CD4-positive, alpha-beta T cell (primary cell): ENCODE data around the gene GRB2. TPM values are rescaled to one million over a fixed set of nuclear protein-coding genes. Genes with fewer than 3 reads are reported as not detected.
A peak's percentile ranks its signal among the peaks of the same experiment; 100 is the strongest.

Experiments
- ATAC-seq: fragments of 200-7000 bp; cut with Tn5 transposase; one replicate; pipeline ENCODE4 v1.10.0; 2022; ENCODE audit warnings: mild to moderate bottlenecking; ENCODE audit not compliant: poor library complexity
- CTCF ChIA-PET: fragments of 350-600 bp; sonication (Branson Sonifier 250); formaldehyde crosslinking; loops from one replicate; lab custom pipeline; 2021; ENCODE audit warnings: antibody characterized with exemption, inconsistent platforms; lab: Charles Lee
- POLR2A ChIA-PET: fragments of 350-600 bp; sonication (Branson Sonifier 250); formaldehyde crosslinking; loops from one replicate; lab custom pipeline; 2021; ENCODE audit warnings: antibody characterized with exemption, inconsistent platforms; lab: Charles Lee
- DNase-seq, 14 experiments: peaks; one replicate each; pipeline ENCODE4 v3.0.0-alpha.2; 2013 to 2020; ENCODE audit warnings: mixed read lengths in 2 of 14
- H3K27ac ChIP-seq, 2 donors: one replicate each; pipeline versions ENCODE4 v1.5.1 to v1.7.0; 2013; ENCODE audit warnings: low read length in 2 of 2, low read depth in 1 of 2, mild to moderate bottlenecking in 1 of 2
- H3K27me3 ChIP-seq, 2 experiments: 1 replicate in 1 of 2; 2 replicates in 1 of 2; pipeline versions ENCODE4 v1.6.1 to v1.7.0; 2013; ENCODE audit warnings: low read length in 2 of 2, control low read depth in 1 of 2, mild to moderate bottlenecking in 1 of 2, moderate library complexity in 1 of 2; ENCODE audit not compliant: insufficient read depth in 2 of 2, control insufficient read depth in 1 of 2
- H3K36me3 ChIP-seq: one replicate; pipeline ENCODE4 v1.6.1; 2013; ENCODE audit warnings: low read length, control low read depth; ENCODE audit not compliant: insufficient read depth
- H3K4me1 ChIP-seq: one replicate; pipeline ENCODE4 v1.6.1; 2013; ENCODE audit warnings: low read length, control low read depth; ENCODE audit not compliant: insufficient read depth
- H3K4me3 ChIP-seq: one replicate; pipeline ENCODE4 v1.5.1; 2013; ENCODE audit warnings: mild to moderate bottlenecking, low read length, moderate library complexity
- H3K9me3 ChIP-seq, 2 experiments: 1 replicate in 1 of 2; 2 replicates in 1 of 2; pipeline versions ENCODE4 v1.6.1 to v1.7.0; 2013; ENCODE audit warnings: low read length in 2 of 2, mild to moderate bottlenecking in 2 of 2, control low read depth in 1 of 2, moderate library complexity in 1 of 2; ENCODE audit not compliant: control insufficient read depth in 1 of 2, insufficient read depth in 1 of 2
- H3K27ac Mint-ChIP-seq: one replicate; pipeline ENCODE4 v1.8.0; 2020; ENCODE audit warnings: mixed read lengths
- H3K27me3 Mint-ChIP-seq: one replicate; pipeline ENCODE4 v1.8.0; 2021; ENCODE audit warnings: mixed read lengths
- H3K36me3 Mint-ChIP-seq: one replicate; pipeline ENCODE4 v1.8.0; 2021; ENCODE audit warnings: low read depth, mixed read lengths
- H3K4me1 Mint-ChIP-seq: one replicate; pipeline ENCODE4 v1.8.0; 2021; ENCODE audit warnings: low read depth, mixed read lengths
- H3K4me3 Mint-ChIP-seq: one replicate; pipeline ENCODE4 v1.8.0; 2020; ENCODE audit warnings: mild to moderate bottlenecking, mixed read lengths
- H3K9me3 Mint-ChIP-seq: one replicate; pipeline ENCODE4 v1.8.0; 2020; ENCODE audit warnings: mixed read lengths
- intact Hi-C, 2 experiments: fragments of 100-400 bp; cut with DNase I in 1 of 2; cut with micrococcal nuclease in 1 of 2; formaldehyde crosslinking; loops; one replicate each; pipeline versions ENCODE4 v1.15.1 to v1.9.0; 2023 to 2025; cut with DNase I, micrococcal nuclease
- total RNA-seq, 174 experiments: library from RNA in 2 of 174; stranded (reverse) in 2 of 174; gene quantifications; one replicate each; pipeline ENCODE4 v1.2.3 and lab custom pipeline; 2021 to 2026
- TF ChIP-seq, protein P1 (sequence below): fragments of 200-600 bp; IDR thresholded peaks from one replicate; pipeline ENCODE4 v1.8.0; 2022; ENCODE audit warnings: antibody characterized with exemption, mild to moderate bottlenecking

Gene GRB2
- total RNA-seq, 2 experiments from 2014 or later: 88.8 to 92.6 TPM

DNA sequence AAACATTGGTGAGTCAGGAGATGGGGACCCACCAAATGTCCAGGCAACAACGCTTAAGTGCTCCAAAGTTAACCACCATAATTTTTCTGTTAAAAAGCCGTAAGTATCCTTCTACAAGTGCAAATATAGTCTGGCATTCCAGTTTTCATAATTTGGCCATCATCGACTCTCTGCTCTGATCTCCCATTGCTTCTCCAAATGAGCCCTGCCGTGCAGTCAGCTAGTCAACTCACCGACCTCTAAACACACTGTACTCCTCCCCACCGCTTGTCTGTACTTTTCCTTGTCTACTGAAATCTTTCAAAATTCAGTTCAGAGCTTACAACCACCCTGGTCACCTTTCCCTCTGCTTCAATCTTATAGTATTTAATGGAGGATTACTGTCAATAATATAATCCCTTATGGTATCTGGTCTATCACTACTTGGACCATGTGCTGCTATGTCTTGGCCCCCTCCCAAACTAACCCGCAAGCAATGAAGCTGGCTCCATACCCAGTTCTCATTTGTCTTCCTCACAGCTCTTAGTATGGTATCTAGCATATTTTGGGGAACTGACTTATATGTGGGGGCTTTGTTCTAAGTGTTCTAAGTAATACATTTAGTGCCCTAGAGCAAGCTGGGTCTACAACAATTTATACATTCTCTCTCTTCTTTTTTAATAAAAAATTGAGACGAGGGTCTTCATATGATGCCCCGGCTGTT is 63.5 kb downstream of the GRB2 start:
- ATAC-seq (no peak), DNase-seq (no peak)
- ChIA-PET CTCF (interaction anchor here (0.6 to 1.4 kb wide), 4 partner anchors 19 to 574 kb away, joined by 3 to 4 read pairs (median 4); partner anchors contain the start of gene MIF4GD), POLR2A (interaction anchor here (0.8 to 1.2 kb wide), 3 partner anchors 55 to 80 kb away, joined by 3 to 4 read pairs (median 3); partner anchors contain the start of genes GGA3, GRB2 and MRPS7)
- no peaks in the 10 kb centered on the region for H3K36me3 ChIP-seq
- TF ChIP-seq, protein P1, sequence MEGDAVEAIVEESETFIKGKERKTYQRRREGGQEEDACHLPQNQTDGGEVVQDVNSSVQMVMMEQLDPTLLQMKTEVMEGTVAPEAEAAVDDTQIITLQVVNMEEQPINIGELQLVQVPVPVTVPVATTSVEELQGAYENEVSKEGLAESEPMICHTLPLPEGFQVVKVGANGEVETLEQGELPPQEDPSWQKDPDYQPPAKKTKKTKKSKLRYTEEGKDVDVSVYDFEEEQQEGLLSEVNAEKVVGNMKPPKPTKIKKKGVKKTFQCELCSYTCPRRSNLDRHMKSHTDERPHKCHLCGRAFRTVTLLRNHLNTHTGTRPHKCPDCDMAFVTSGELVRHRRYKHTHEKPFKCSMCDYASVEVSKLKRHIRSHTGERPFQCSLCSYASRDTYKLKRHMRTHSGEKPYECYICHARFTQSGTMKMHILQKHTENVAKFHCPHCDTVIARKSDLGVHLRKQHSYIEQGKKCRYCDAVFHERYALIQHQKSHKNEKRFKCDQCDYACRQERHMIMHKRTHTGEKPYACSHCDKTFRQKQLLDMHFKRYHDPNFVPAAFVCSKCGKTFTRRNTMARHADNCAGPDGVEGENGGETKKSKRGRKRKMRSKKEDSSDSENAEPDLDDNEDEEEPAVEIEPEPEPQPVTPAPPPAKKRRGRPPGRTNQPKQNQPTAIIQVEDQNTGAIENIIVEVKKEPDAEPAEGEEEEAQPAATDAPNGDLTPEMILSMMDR: no peak
- Mint-ChIP-seq H3K27ac (peak overlapping the region; percentile 85), H3K36me3 (peaks cover 4% of the 10 kb centered on the region), H3K4me3 (peak overlapping the region; percentile 72), H3K9me3 (no peaks in the 10 kb centered on the region), H3K4me1 (peaks cover 82% of the 10 kb centered on the region), H3K27me3 (no peaks in the 10 kb centered on the region)
- H3K4me3 ChIP-seq: no peak overlapping the region
- intact Hi-C loops: loop anchor here in 1 of 2 experiments (5.0 kb wide), 1 partner anchor 60 kb away; no protein-coding TSS in a partner anchor
- H3K4me1 ChIP-seq: peaks cover 88% of the 10 kb centered on the region
- H3K27me3 ChIP-seq: no peaks in the 10 kb centered on the region
- H3K27ac ChIP-seq: peak overlapping the region; percentile 17 to 31
- H3K9me3 ChIP-seq: no peaks in the 10 kb centered on the region

DNA sequence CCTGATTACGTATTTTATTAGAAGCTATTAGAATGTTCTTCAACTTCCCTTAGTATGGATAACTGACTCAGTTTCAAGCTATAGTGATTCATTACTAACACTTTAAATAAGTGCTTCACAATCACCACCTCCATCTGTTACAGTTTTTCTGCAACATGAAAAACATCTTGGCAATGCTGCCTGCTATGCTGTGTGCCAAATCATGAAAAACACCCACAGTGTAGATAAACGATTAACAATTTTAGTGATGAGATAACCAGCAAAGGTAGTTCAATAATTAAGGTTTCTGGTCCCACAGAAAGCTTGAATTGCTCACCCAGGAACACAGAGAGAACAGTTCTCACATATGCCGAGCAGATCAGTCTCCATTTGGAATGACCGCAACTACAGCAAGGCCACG is 64.8 kb downstream of the GRB2 start:
- Histone ChIP-seq H3K4me3 (no peak overlapping the region), H3K9me3 (no peaks in the 10 kb centered on the region), H3K4me1 (peaks cover 87% of the 10 kb centered on the region), H3K27me3 (no peaks in the 10 kb centered on the region), H3K36me3 (no peaks in the 10 kb centered on the region), H3K27ac (peak overlapping the region in 1 of 2 donors; percentile 42)
- CTCF ChIA-PET: interaction anchor here (0.6 to 0.9 kb wide), 3 partner anchors 12 to 167 kb away, joined by 4 read pairs; no protein-coding TSS in a partner anchor
- DNase-seq (no peak), ATAC-seq (no peak)
- peak overlapping the region; percentile 81 for H3K27ac Mint-ChIP-seq
- intact Hi-C loops: loop anchor here in 1 of 2 experiments (5.0 kb wide), 1 partner anchor 62 kb away; no protein-coding TSS in a partner anchor
- no peaks in the 10 kb centered on the region for H3K27me3 Mint-ChIP-seq
- peak overlapping the region; percentile 30 for H3K4me3 Mint-ChIP-seq
- no peaks in the 10 kb centered on the region for H3K9me3 Mint-ChIP-seq
- H3K4me1 Mint-ChIP-seq: peaks cover 82% of the 10 kb centered on the region
- TF ChIP-seq, protein P1: no peak
- POLR2A ChIA-PET: interaction anchor here (1.2 to 1.3 kb wide), 2 partner anchors 9 to 18 kb away, joined by 3 to 4 read pairs; no protein-coding TSS in a partner anchor
- H3K36me3 Mint-ChIP-seq: peaks cover 4% of the 10 kb centered on the region

DNA sequence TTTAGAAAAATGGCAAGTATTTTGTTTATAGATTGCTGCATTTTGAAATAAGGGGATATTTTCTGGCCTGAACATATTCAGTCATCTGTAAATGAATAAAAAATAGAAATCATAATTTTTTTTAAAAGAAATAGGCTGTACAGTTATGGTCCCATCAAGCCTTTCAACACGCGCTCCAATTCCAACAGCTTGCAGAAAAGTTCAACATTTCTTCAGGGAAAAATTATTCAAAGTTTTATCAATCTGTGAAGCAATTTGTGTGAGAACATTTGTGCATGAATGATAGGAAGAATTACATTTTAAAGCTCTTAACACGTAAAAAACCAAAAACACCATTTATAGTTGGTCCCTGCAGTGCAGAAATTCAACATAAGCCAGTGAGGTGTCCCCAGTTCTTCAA is 65.5 kb downstream of the GRB2 start:
- Histone ChIP-seq H3K4me3 (no peak overlapping the region), H3K9me3 (no peaks in the 10 kb centered on the region), H3K36me3 (no peaks in the 10 kb centered on the region), H3K4me1 (peaks cover 84% of the 10 kb centered on the region), H3K27me3 (no peaks in the 10 kb centered on the region), H3K27ac (peak overlapping the region in 1 of 2 donors; percentile 42)
- no peaks in the 10 kb centered on the region for H3K27me3 Mint-ChIP-seq
- H3K9me3 Mint-ChIP-seq: no peaks in the 10 kb centered on the region
- H3K4me3 Mint-ChIP-seq: peak overlapping the region; percentile 78
- intact Hi-C loops: loop anchor here in 1 of 2 experiments (5.0 kb wide), 2 partner anchors 32 to 62 kb away; no protein-coding TSS in a partner anchor
- CTCF ChIA-PET: interaction anchor here (0.5 to 1.1 kb wide), 4 partner anchors 13 to 72 kb away, joined by 4 read pairs; no protein-coding TSS in a partner anchor
- DNase-seq (no peak), ATAC-seq (no peak)
- H3K4me1 Mint-ChIP-seq: peaks cover 82% of the 10 kb centered on the region
- TF ChIP-seq, protein P1: no peak
- H3K27ac Mint-ChIP-seq: peak overlapping the region; percentile 81
- H3K36me3 Mint-ChIP-seq: peaks cover 4% of the 10 kb centered on the region
- POLR2A ChIA-PET: interaction anchor here (1.2 to 1.3 kb wide), 2 partner anchors 10 to 18 kb away, joined by 3 to 4 read pairs; no protein-coding TSS in a partner anchor
